Measurements from ENCODE around the gene KCTD20.
"Not testable (repeated sequence)": the region's sequence is repeated elsewhere in the genome, so short reads cannot be mapped to it uniquely, and the experiment has no call there.

Gene KCTD20
- 93.5 to 226 (median 201) reads per million in 9 experiments for total RNA-seq

DNA sequence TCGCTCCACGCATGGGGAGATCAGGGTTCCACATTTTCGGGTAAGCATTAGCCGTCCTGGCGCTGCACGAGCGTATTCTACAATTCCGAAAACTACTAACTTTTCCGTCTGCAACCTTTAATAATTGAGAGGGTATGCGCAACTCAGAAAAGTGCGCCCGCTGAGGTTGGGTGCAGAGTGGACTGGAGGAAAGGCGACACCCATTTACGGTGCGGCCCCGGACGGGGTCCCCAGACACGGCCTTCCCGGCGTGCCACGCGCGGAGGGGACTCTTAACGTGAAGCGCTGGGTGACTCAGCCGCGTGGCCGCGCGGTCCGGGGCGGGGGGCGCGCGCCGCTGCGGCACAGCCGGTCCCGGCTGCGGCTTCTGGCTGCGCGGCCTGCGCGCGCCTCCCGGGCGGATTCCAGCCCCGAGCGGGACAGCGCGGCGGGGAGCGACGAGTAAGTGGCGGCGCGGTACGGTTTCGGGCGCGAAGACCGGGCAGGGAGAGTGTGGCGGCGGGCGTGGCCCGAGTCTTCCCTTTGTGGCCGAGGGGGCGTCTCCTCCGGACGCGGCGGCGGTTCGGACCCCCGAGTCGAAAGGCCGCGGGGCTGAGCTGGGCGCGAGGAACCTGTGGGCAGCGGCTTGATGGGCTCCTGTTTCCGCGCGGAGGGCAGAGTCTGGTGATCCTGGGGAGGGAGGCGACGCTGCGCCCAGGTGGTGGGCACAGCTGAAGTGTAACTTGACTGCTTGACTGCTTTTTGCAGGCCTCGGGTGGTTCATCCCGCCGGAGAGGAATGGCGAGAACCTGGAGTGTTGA, at the start of gene KCTD20, which contains the start of gene PXT1:
TSS of gene KCTD20 (plus strand) at position 330 of the 800 bp plus-strand sequence. CDS start 27,098 bp downstream, outside the sequence.
TSS of gene PXT1 (minus strand) at position 184 of the 800 bp plus-strand sequence. CDS start 16,772 bp downstream, outside the sequence.
- Mint-ChIP-seq H3K4me3 (peak within 1 kb of the TSS; percentile 93 to 96), H3K27ac (peak within 1 kb of the TSS; percentile 95 to 98), H3K36me3 (ENCODE audit: insufficient read depth) (peaks cover 16% of the 10 kb centered on the region), H3K4me1 (ENCODE audit: low read depth in 2 of 2) (peaks cover 23 to 36% of the 10 kb centered on the region in 2 donors), H3K9me3 (no peaks in the 10 kb centered on the region), H3K27me3 (no peaks in the 10 kb centered on the region)
- ATAC-seq (replicated peaks) (peak; percentile 85), DNase-seq (peak; percentile 81 to 82 (median 81))

DNA sequence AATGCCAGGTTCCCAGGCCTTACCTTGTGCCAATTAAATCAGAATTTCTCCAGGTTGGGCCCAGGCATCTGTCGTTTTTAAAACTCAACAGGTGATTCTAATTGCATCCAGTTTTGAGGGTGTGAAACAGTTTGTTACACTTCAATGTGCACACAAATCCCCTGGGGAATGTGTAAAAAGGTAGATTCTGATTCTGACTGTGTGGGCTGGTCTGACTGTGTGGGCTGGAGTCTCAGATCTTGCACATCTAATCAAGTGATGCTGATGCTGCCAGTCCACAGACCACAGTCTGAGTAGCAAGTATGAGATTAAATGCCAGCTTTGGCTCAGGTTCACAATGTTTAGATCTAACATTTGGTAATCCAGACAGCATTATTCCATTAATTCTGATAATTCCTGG, 42.8 kb upstream of the KCTD20 start:
- Mint-ChIP-seq H3K4me3 (no peak overlapping the region), H3K9me3 (no peaks in the 10 kb centered on the region), H3K4me1 (ENCODE audit: low read depth in 2 of 2) (no peaks in the 10 kb centered on the region), H3K27ac (no peak overlapping the region), H3K27me3 (peaks cover 7 to 18% of the 10 kb centered on the region in 2 donors), H3K36me3 (ENCODE audit: insufficient read depth) (no peaks in the 10 kb centered on the region)
- ATAC-seq (replicated peaks), result no peak
- no peak for DNase-seq

GRCh38 chr6:36402481-36402880, 40.3 kb upstream of the KCTD20 start:
- DNase-seq, result no peak
- H3K9me3 Mint-ChIP-seq, result no peaks in the 10 kb centered on the region
- H3K27ac Mint-ChIP-seq, result no peak overlapping the region
- peaks cover 14 to 30% of the 10 kb centered on the region in 2 donors for H3K27me3 Mint-ChIP-seq
- H3K36me3 Mint-ChIP-seq (ENCODE audit: insufficient read depth), result no peaks in the 10 kb centered on the region
- no peaks in the 10 kb centered on the region for H3K4me1 Mint-ChIP-seq (ENCODE audit: low read depth in 2 of 2)
- no peak overlapping the region for H3K4me3 Mint-ChIP-seq
- ATAC-seq (replicated peaks), result no peak

GRCh38 chr6:36404164-36404563, 38.6 kb upstream of the KCTD20 start:
- no peak for ATAC-seq (replicated peaks)
- H3K27me3 Mint-ChIP-seq, result peaks cover 18 to 34% of the 10 kb centered on the region in 2 donors
- H3K9me3 Mint-ChIP-seq, result no peaks in the 10 kb centered on the region
- H3K4me3 Mint-ChIP-seq, result no peak overlapping the region
- H3K4me1 Mint-ChIP-seq (ENCODE audit: low read depth in 2 of 2), result no peaks in the 10 kb centered on the region
- no peak overlapping the region for H3K27ac Mint-ChIP-seq
- DNase-seq, result no peak
- H3K36me3 Mint-ChIP-seq (ENCODE audit: insufficient read depth), result peaks cover 3% of the 10 kb centered on the region

GRCh38 chr6:36409718-36410117, 33.1 kb upstream of the KCTD20 start:
- DNase-seq; H3K36me3 Mint-ChIP-seq (ENCODE audit: insufficient read depth); ATAC-seq (replicated peaks); H3K27ac Mint-ChIP-seq; H3K4me1 Mint-ChIP-seq (ENCODE audit: low read depth in 2 of 2); H3K4me3 Mint-ChIP-seq; H3K9me3 Mint-ChIP-seq: not testable (repeated sequence)
- peaks cover 22 to 26% of the 10 kb centered on the region in 2 donors for H3K27me3 Mint-ChIP-seq

DNA sequence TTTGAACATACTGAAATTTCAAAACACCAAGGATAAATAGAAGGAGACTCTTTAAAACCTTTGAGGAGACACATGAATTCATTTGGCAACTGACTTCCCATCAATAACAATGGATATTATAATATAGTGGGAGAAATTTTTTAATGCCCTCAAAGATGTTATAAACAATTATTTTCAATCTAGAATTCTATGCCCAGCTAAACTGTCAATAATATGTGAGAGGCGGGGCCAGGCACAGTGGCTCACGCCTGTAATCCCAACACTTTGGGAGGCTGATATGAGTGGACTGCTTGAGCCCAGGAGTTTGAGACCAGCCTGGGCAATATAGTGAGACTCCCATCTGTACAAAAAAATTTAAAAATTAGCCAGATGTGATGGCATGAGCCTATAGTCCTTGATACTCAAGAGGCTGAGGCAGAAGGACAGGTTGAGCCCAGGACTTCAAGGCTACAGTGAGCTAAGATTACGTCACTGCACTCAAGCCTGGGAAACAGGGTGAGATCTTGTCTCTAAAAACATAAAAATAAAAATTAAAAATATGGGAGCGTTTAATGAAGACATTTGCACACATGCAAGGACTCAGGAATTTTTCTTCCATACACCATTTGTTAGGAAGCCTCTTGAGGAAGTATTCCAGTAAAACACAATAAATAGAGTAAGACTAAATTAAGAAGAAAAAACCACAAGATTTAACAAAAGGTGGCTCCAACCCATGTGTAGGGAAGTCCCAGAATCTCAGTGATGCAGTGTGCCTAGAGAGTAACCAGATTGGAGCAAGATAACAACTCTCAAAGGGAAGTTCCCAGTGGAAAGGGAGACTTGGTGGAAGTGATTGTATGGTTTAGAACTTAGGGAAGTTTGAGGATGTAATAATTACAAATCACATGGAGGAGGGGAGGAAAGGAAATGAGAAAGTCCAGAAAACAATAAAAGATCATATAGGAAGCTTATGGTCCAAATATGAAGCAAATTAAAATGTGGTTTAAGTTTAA, 29.0 kb upstream of the KCTD20 start:
- Mint-ChIP-seq H3K36me3 (ENCODE audit: insufficient read depth) (no peaks in the 10 kb centered on the region), H3K27me3 (peaks cover 15% of the 10 kb centered on the region in 2 donors), H3K4me3 (no peak overlapping the region), H3K4me1 (ENCODE audit: low read depth in 2 of 2) (no peaks in the 10 kb centered on the region), H3K9me3 (peaks cover 2 to 7% of the 10 kb centered on the region in 2 donors), H3K27ac (no peak overlapping the region)
- DNase-seq (no peak), ATAC-seq (replicated peaks) (no peak)

DNA sequence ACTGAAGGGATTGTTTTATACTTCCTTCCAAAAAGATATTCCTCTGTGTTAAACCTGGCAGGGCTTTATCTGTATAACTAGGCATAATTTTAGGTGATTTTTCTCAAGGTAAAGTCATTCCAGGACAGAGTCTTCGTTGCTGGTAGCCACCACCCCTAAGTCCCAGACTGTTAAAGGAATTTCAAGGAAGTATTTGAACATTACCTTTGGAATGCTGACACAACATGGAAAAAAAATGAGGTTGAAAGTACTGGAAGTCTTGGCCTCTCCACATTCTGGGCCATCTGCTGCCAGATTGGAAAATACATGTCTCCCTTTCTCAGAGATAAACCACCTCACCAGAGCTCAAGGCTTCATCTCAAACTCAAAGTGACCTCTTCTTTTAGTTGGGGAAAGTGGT, 28.3 kb upstream of the KCTD20 start:
- Mint-ChIP-seq H3K4me1 (ENCODE audit: low read depth in 2 of 2) (no peaks in the 10 kb centered on the region), H3K9me3 (peaks cover 2 to 7% of the 10 kb centered on the region in 2 donors), H3K27me3 (peaks cover 8% of the 10 kb centered on the region in 2 donors), H3K27ac (no peak overlapping the region), H3K4me3 (no peak overlapping the region), H3K36me3 (ENCODE audit: insufficient read depth) (no peaks in the 10 kb centered on the region)
- ATAC-seq (replicated peaks) (no peak), DNase-seq (no peak)

GRCh38 chr6:36418558-36418957, 24.2 kb upstream of the KCTD20 start:
- no peaks in the 10 kb centered on the region for H3K27me3 Mint-ChIP-seq
- H3K4me1 Mint-ChIP-seq (ENCODE audit: low read depth in 2 of 2), result peaks cover 11 to 12% of the 10 kb centered on the region in 2 donors
- peaks cover 5% of the 10 kb centered on the region for H3K36me3 Mint-ChIP-seq (ENCODE audit: insufficient read depth)

DNA sequence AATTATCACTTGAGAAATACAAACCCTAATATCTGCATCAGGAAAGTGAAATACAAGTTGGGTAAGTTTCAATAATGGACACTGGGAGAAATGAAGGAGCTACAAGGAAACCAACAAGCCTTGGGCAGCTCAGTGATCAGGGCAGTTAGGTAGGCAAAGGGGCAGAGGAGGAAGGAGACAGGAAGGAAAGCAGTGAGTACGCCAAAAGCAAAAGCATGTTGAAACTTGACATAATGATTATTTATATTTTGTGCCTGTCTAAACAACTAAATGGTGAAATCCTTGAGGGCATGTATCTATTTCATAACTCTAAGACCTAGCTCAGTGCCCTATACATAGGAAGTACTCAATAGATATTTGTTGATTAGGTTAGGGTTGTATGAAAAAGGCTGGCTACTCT, 23.5 kb upstream of the KCTD20 start:
- Mint-ChIP-seq H3K9me3 (no peaks in the 10 kb centered on the region), H3K27ac (no peak overlapping the region), H3K4me3 (no peak overlapping the region), H3K36me3 (ENCODE audit: insufficient read depth) (peaks cover 7% of the 10 kb centered on the region), H3K4me1 (ENCODE audit: low read depth in 2 of 2) (peaks cover 15 to 16% of the 10 kb centered on the region in 2 donors), H3K27me3 (no peaks in the 10 kb centered on the region)
- ATAC-seq (replicated peaks), result no peak
- DNase-seq, result no peak

More at GRCh38 chr6:36418558-36418957, 24.2 kb upstream of the KCTD20 start:
- Mint-ChIP-seq H3K4me3 (no peak overlapping the region), H3K9me3 (no peaks in the 10 kb centered on the region), H3K27ac (no peak overlapping the region)
- no peak for DNase-seq
- ATAC-seq (replicated peaks), result no peak

DNA sequence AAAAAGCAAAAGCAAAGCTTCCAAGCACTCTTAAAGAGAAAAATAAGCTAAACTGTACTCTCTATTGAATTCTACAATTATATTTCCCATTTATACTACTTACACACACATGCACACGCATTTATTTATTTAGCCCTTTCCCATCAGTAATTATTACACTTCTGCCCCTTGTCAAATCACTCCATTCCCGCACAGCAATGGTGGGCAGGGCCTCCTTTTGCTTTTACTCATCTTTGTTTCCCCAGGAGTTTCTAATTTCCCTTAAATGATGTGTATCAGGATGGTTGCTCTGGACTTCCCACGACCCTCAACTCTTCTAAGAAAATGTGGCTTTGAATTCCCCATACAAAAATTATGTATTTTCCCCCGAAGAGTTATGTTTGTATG, 20.1 kb upstream of the KCTD20 start:
- Mint-ChIP-seq H3K4me1 (ENCODE audit: low read depth in 2 of 2) (peaks cover 15 to 16% of the 10 kb centered on the region in 2 donors), H3K27ac (peak overlapping the region; percentile 89 to 92), H3K36me3 (ENCODE audit: insufficient read depth) (peaks cover 7% of the 10 kb centered on the region), H3K27me3 (no peaks in the 10 kb centered on the region), H3K9me3 (no peaks in the 10 kb centered on the region), H3K4me3 (peak overlapping the region; percentile 93)
- ATAC-seq (replicated peaks) (no peak), DNase-seq (no peak)

GRCh38 chr6:36423101-36423824, 19.5 kb upstream of the KCTD20 start:
- Mint-ChIP-seq H3K36me3 (ENCODE audit: insufficient read depth) (peaks cover 7% of the 10 kb centered on the region), H3K4me3 (peak overlapping the region; percentile 93), H3K27me3 (no peaks in the 10 kb centered on the region), H3K27ac (peak overlapping the region; percentile 89 to 92), H3K9me3 (no peaks in the 10 kb centered on the region), H3K4me1 (ENCODE audit: low read depth in 2 of 2) (peaks cover 15 to 16% of the 10 kb centered on the region in 2 donors)
- DNase-seq (peak; percentile 96 to 98 (median 97)), ATAC-seq (replicated peaks) (peak; percentile 99)

GRCh38 chr6:36426622-36427021, 16.2 kb upstream of the KCTD20 start:
- Mint-ChIP-seq H3K36me3 (ENCODE audit: insufficient read depth) (peaks cover 7% of the 10 kb centered on the region), H3K27me3 (no peaks in the 10 kb centered on the region), H3K4me3 (no peak overlapping the region), H3K4me1 (ENCODE audit: low read depth in 2 of 2) (peaks cover 15 to 16% of the 10 kb centered on the region in 2 donors), H3K27ac (no peak overlapping the region), H3K9me3 (no peaks in the 10 kb centered on the region)
- no peak for ATAC-seq (replicated peaks)
- no peak for DNase-seq

- H3K4me3 Mint-ChIP-seq, result no peak overlapping the region
- no peaks in the 10 kb centered on the region for H3K9me3 Mint-ChIP-seq
- no peak overlapping the region for H3K27ac Mint-ChIP-seq
- no peaks in the 10 kb centered on the region for H3K36me3 Mint-ChIP-seq (ENCODE audit: insufficient read depth)
- ATAC-seq (replicated peaks), result no peak
- DNase-seq, result no peak
- H3K4me1 Mint-ChIP-seq (ENCODE audit: low read depth in 2 of 2), result peaks cover under 1% of the 10 kb centered on the region in 2 donors
- no peaks in the 10 kb centered on the region for H3K27me3 Mint-ChIP-seq
Measured at GRCh38 chr6:36428911-36429310, 13.9 kb upstream of the KCTD20 start.

Data from effector memory CD8-positive, alpha-beta T cell (primary cell).